DOHH2 (cell line): Measurements from ENCODE around the gene COL5A3.

Experiments
- CTCF ChIP-seq: fragments of 200-600 bp; sonication (generic); IDR thresholded peaks from one replicate; pipeline ENCODE4 v1.5.1; 2014; ENCODE audit warnings: antibody characterized with exemption, mild to moderate bottlenecking, low read depth, low read length; ENCODE audit not compliant: poor library complexity, severe bottlenecking
- EZH2phosphoT487 ChIP-seq: fragments of 200-600 bp; sonication (generic); IDR thresholded peaks from 2 replicates; pipeline ENCODE4 v1.6.1; 2017; ENCODE audit warnings: borderline replicate concordance, mild to moderate bottlenecking, antibody characterized with exemption, low read length, moderate library complexity, mixed read lengths

GRCh38 chr19:9967326-9967725 lies 43.0 kb downstream of the COL5A3 start:
- TF ChIP-seq CTCF (no peak), EZH2phosphoT487 (no peak)
